Mucosa of descending colon (tissue), 3 donors: ENCODE data around the gene KRTCAP2. TPM values are rescaled to one million over a fixed set of nuclear protein-coding genes. Genes with fewer than 3 reads are reported as not detected.
"Not testable (repeated sequence)": the region's sequence is repeated elsewhere in the genome, so short reads cannot be mapped to it uniquely, and the experiment has no call there.

Experiments
- ATAC-seq: fragments of 200-7000 bp; cut with Tn5 transposase; one replicate; pipeline ENCODE4 v1.9.1; 2020; ENCODE audit warnings: mild to moderate bottlenecking, moderate library complexity
- DNase-seq, 3 donors: peaks; one replicate each; pipeline ENCODE4 v3.0.0-alpha.2; 2020
- H3K36me3 ChIP-seq: fragments of 200-600 bp; one replicate; pipeline ENCODE4 v1.8.0; 2021; ENCODE audit warnings: low read depth, mild to moderate bottlenecking
- H3K4me1 ChIP-seq: fragments of 200-600 bp; one replicate; pipeline ENCODE4 v1.8.0; 2021; ENCODE audit warnings: low read depth, mild to moderate bottlenecking
- H3K4me3 ChIP-seq: fragments of 200-600 bp; one replicate; pipeline ENCODE4 v1.8.0; 2021; ENCODE audit warnings: mild to moderate bottlenecking
- H3K9me3 ChIP-seq: fragments of 200-600 bp; one replicate; pipeline ENCODE4 v1.8.0; 2021; ENCODE audit warnings: mild to moderate bottlenecking
- intact Hi-C, 2 donors: fragments of 100-400 bp; cut with DNase I in 1 of 2; cut with micrococcal nuclease in 1 of 2; formaldehyde crosslinking; loops; one replicate each; pipeline versions ENCODE4 v1.11.0 to v1.11.1; 2022; cut with DNase I, micrococcal nuclease
- total RNA-seq, 3 donors: library from RNA; stranded (reverse); fragmentation: NEBNext Ultra II Directional in 2 of 3; extraction: Animal tissue kit (Norgen Biotek cat#: 25700) in 2 of 3; gene quantifications; one replicate each; pipeline versions ENCODE4 v1.2.1 to v1.2.4, GENCODE V29; 2021 to 2023
- TF ChIP-seq, protein P1 (sequence below): fragments of 200-600 bp; IDR thresholded peaks from one replicate; pipeline ENCODE4 v1.8.0; 2022; ENCODE audit warnings: antibody characterized with exemption, mild to moderate bottlenecking
- donor health status: DM: no; HTN: no; CAD: no; lungs with moderate emphysema.
- donor health status: DM: no; HTN: no; CAD: no.
- donor health status: DM: no; HTN: yes; CAD: no.

Gene KRTCAP2
- total RNA-seq, 3 donors from 2014 or later = 162 to 190 (median 176) TPM

DNA sequence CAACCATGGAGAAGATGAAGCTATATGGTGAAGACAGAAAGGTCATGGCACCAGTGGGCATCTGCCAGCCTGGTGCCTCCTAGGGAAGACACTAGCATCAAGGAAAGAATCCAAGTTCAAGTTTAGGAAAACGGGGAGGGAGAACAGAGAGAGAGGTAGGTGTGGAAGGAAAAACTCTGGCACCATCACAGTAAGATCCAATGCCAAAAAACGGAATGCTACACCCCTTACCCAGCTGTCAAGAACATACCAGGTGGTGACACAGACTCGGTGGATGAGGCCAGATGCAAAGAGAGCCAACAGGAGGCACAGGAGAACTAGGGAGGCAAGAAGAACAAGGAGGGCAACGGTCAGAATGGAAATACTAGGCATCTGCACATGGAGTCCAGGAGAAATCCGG lies 3.6 kb downstream of the KRTCAP2 start:
- TF ChIP-seq, protein P1, sequence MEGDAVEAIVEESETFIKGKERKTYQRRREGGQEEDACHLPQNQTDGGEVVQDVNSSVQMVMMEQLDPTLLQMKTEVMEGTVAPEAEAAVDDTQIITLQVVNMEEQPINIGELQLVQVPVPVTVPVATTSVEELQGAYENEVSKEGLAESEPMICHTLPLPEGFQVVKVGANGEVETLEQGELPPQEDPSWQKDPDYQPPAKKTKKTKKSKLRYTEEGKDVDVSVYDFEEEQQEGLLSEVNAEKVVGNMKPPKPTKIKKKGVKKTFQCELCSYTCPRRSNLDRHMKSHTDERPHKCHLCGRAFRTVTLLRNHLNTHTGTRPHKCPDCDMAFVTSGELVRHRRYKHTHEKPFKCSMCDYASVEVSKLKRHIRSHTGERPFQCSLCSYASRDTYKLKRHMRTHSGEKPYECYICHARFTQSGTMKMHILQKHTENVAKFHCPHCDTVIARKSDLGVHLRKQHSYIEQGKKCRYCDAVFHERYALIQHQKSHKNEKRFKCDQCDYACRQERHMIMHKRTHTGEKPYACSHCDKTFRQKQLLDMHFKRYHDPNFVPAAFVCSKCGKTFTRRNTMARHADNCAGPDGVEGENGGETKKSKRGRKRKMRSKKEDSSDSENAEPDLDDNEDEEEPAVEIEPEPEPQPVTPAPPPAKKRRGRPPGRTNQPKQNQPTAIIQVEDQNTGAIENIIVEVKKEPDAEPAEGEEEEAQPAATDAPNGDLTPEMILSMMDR = no peak
- peaks cover 26% of the 10 kb centered on the region for H3K4me1 ChIP-seq
- DNase-seq (no peak), ATAC-seq (no peak)
- no peaks in the 10 kb centered on the region for H3K9me3 ChIP-seq
- no peak overlapping the region for H3K4me3 ChIP-seq
- no peaks in the 10 kb centered on the region for H3K36me3 ChIP-seq
- intact Hi-C loops = loop anchor here (2.0 to 10.0 kb wide), 3 partner anchors 55 to 77 kb away; no protein-coding TSS in a partner anchor

DNA sequence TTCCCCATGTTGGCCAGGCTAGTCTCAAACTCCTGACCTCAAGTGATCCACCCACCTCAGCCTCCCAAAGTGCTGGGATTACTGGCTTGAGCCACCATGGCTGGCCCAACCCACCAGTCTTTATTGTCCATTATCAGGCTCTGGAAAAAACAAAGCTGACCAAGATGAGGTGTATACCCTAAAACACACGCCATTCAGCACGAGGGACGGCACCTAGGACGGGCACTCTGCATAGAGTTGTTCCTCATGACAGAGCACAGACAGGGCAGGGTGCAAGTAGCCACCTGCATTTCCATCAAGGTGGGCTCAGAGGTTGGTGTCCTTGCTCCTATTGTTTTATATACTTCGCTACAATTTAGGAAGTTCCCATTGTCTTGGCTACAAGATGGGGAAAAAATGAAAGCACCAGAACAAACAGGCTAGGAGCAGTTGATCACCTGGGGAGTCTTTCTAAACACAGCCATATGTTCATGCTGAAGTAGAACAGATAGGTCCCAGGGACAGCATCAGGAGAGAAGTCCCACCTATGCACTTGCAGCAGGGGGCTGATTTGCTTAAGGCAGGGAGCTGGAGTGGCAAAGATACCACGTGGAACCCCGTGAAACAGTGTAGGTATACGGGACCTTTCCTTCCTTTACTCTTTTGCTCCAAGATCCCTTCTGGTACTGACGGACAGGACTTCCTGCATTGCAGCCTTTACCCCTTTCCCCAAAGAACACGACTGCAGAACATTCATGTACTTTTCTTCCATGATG lies 4.5 kb downstream of the KRTCAP2 start:
- Histone ChIP-seq H3K9me3 (no peaks in the 10 kb centered on the region), H3K4me1 (peaks cover 21% of the 10 kb centered on the region), H3K4me3 (no peak overlapping the region), H3K36me3 (no peaks in the 10 kb centered on the region)
- ATAC-seq = no peak
- no peak for DNase-seq
- TF ChIP-seq, protein P1 = no peak
- intact Hi-C loops = loop anchor here (2.0 to 10.0 kb wide), 3 partner anchors 54 to 76 kb away; no protein-coding TSS in a partner anchor

DNA sequence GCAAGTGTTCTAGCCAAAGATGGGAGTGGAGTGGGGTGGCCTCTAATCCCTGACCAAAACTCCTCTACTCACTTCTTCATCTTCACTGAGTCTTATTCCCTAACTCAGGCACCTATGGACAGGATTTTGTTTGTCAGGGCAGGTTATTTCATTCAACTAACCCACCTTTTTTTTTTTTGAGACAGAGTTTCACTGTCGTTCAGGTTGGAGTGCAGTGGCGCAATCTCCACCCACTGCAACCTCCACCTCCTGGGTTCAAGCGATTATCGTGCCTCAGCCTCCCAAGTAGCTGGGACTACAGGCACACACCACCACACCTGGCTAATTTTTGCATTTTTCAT lies 5.0 kb downstream of the KRTCAP2 start:
- not testable (repeated sequence) for H3K9me3 ChIP-seq, DNase-seq, H3K4me3 ChIP-seq, H3K36me3 ChIP-seq, ATAC-seq
- intact Hi-C loops = loop anchor here (2.0 to 10.0 kb wide), 3 partner anchors 53 to 76 kb away; no protein-coding TSS in a partner anchor
- peaks cover 16% of the 10 kb centered on the region for H3K4me1 ChIP-seq

- intact Hi-C loops = loop anchor here (2.0 to 10.0 kb wide), 3 partner anchors 53 to 75 kb away; no protein-coding TSS in a partner anchor
- ATAC-seq = peak; percentile 93
- DNase-seq = peak; percentile 90 to 92 (median 91)
- H3K9me3 ChIP-seq = no peaks in the 10 kb centered on the region
- no peak overlapping the region for H3K4me3 ChIP-seq
- no peaks in the 10 kb centered on the region for H3K36me3 ChIP-seq
- TF ChIP-seq, protein P1 = peak; percentile 59
- peaks cover 15% of the 10 kb centered on the region for H3K4me1 ChIP-seq
Observed at GRCh38 chr1:155167166-155168104, 5.7 kb downstream of the KRTCAP2 start.

- Histone ChIP-seq H3K4me1 (peaks cover 10% of the 10 kb centered on the region), H3K4me3 (no peak overlapping the region), H3K36me3 (no peaks in the 10 kb centered on the region), H3K9me3 (no peaks in the 10 kb centered on the region)
- intact Hi-C loops = loop anchor here in 1 of 2 donors (5.0 to 10.0 kb wide), 2 partner anchors 52 to 74 kb away; no protein-coding TSS in a partner anchor
- TF ChIP-seq, protein P1 = no peak
- ATAC-seq (peak; percentile 2), DNase-seq (peak in 2 of 3 donors; percentile 51 to 60)
Observed at GRCh38 chr1:155166471-155167165, 6.5 kb downstream of the KRTCAP2 start.
